Measurements from ENCODE around the gene ANTXR2. TPM values are rescaled to one million over a fixed set of nuclear protein-coding genes. Genes with fewer than 3 reads are reported as not detected.
A peak's percentile ranks its signal among the peaks of the same experiment; 100 is the strongest.

ANTXR2 gene
- total and polyA plus RNA-seq, 9 of the 15 experiments (the other 6 are each of a cell fraction or from before 2014, with no cell fraction given): 10.1 to 83.8 (median 60.3) TPM

DNA sequence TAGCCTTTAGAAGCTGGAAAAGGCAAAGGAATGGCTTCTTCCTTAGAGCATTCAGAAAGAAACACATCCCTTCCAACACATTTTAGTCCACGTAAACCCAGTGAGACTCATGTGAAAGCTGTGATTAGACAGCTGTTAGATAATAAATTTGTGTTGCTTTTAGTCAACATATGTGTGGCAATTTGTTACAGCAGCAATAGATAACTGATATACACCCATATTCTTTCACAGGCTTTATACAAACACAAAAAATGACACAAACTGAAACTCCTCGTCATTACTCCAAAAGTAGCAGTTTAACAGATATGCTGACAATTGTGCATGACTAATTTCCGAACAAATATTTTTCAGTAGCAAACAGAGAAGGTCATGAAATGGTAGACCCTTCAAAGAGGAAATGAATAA, 65.3 kb downstream of the ANTXR2 start (continued):
- TF ChIP-seq ZBTB17 (CRISPR knock-in tag; IDR thresholded peaks at IDR 0.05) (peak; percentile 54; the same call in 1 of the 2 replicates), NFRKB (IDR thresholded peaks at IDR 0.05; ENCODE audit: low read depth) (peak; percentile 11; the same call in 1 of the 2 replicates), ILK (tag; IDR thresholded peaks at IDR 0.05; ENCODE audit: borderline replicate concordance, low read depth) (0 out of 2 replicates have a peak, but pooled peaks have one; percentile 4), NCOA4 (IDR thresholded peaks at IDR 0.05; ENCODE audit: partially characterized antibody) (no peak), SRSF9 (IDR thresholded peaks at IDR 0.05; ENCODE audit: borderline replicate concordance, low read depth, low read length) (no peak), ZNF436 (CRISPR knock-in tag; IDR thresholded peaks at IDR 0.05) (no peak), ILF3 (IDR thresholded peaks at IDR 0.05; ENCODE audit: borderline replicate concordance) (no peak), BHLHE40 (IDR thresholded peaks at IDR 0.05; ENCODE audit: low read length) (no peak), EP300 (IDR thresholded peaks at IDR 0.05; ENCODE audit: low read length) (peak; percentile 11; the same call in 1 of the 2 replicates), ZNF124 (CRISPR knock-in tag; IDR thresholded peaks at IDR 0.05) (no peak), ZNF561 (CRISPR knock-in tag; conservative IDR thresholded peaks at IDR 0.05) (no peak), STAG1 (CRISPR knock-in tag; IDR thresholded peaks at IDR 0.05; ENCODE audit: borderline replicate concordance) (no peak), ZFP30 (CRISPR knock-in tag; IDR thresholded peaks at IDR 0.05; ENCODE audit: borderline replicate concordance) (no peak), BRD9 (IDR thresholded peaks at IDR 0.05; ENCODE audit: low read depth, partially characterized antibody) (no peak), ZNF3 (CRISPR knock-in tag; IDR thresholded peaks at IDR 0.05) (no peak), ZNF354B (CRISPR knock-in tag; IDR thresholded peaks at IDR 0.05) (no peak), MECOM (CRISPR knock-in tag; IDR thresholded peaks at IDR 0.05) (no peak), SP1 (CRISPR knock-in tag; IDR thresholded peaks at IDR 0.05) (no peak), SMAD4 (CRISPR knock-in tag; conservative IDR thresholded peaks at IDR 0.05) (peak; percentile 10), KLF6 (CRISPR knock-in tag; IDR thresholded peaks at IDR 0.05; ENCODE audit: borderline replicate concordance) (peak; percentile 54; the same call in 1 of the 2 replicates)
- TF ChIP-seq, protein P1, sequence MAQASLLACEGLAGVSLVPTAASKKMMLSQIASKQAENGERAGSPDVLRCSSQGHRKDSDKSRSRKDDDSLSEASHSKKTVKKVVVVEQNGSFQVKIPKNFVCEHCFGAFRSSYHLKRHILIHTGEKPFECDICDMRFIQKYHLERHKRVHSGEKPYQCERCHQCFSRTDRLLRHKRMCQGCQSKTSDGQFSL (CRISPR knock-in tag; IDR thresholded peaks at IDR 0.05): no peak
- TF ChIP-seq, protein P1 (tag; IDR thresholded peaks at IDR 0.05): no peak; a peak in 1 of 4 replicates
- TF ChIP-seq, protein P2, sequence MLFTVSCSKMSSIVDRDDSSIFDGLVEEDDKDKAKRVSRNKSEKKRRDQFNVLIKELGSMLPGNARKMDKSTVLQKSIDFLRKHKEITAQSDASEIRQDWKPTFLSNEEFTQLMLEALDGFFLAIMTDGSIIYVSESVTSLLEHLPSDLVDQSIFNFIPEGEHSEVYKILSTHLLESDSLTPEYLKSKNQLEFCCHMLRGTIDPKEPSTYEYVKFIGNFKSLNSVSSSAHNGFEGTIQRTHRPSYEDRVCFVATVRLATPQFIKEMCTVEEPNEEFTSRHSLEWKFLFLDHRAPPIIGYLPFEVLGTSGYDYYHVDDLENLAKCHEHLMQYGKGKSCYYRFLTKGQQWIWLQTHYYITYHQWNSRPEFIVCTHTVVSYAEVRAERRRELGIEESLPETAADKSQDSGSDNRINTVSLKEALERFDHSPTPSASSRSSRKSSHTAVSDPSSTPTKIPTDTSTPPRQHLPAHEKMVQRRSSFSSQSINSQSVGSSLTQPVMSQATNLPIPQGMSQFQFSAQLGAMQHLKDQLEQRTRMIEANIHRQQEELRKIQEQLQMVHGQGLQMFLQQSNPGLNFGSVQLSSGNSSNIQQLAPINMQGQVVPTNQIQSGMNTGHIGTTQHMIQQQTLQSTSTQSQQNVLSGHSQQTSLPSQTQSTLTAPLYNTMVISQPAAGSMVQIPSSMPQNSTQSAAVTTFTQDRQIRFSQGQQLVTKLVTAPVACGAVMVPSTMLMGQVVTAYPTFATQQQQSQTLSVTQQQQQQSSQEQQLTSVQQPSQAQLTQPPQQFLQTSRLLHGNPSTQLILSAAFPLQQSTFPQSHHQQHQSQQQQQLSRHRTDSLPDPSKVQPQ (CRISPR knock-in tag; IDR thresholded peaks at IDR 0.05; ENCODE audit: borderline replicate concordance): no peak
- TF ChIP-seq, protein P3, sequence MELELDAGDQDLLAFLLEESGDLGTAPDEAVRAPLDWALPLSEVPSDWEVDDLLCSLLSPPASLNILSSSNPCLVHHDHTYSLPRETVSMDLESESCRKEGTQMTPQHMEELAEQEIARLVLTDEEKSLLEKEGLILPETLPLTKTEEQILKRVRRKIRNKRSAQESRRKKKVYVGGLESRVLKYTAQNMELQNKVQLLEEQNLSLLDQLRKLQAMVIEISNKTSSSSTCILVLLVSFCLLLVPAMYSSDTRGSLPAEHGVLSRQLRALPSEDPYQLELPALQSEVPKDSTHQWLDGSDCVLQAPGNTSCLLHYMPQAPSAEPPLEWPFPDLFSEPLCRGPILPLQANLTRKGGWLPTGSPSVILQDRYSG (tag; conservative IDR thresholded peaks at IDR 0.05; ENCODE audit: low read depth): no peak
- TF ChIP-seq, protein P4, sequence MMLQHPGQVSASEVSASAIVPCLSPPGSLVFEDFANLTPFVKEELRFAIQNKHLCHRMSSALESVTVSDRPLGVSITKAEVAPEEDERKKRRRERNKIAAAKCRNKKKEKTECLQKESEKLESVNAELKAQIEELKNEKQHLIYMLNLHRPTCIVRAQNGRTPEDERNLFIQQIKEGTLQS (IDR thresholded peaks at IDR 0.05): 0 out of 2 replicates have a peak, but pooled peaks have one; percentile 13
- TF ChIP-seq, protein P4 (CRISPR knock-in tag; conservative IDR thresholded peaks at IDR 0.05): no peak

Measured in K562 (cell line).